ENCODE results near the gene ARSA. TPM values are rescaled to one million over a fixed set of nuclear protein-coding genes. Genes with fewer than 3 reads are reported as not detected.

Gene ARSA
- total and polyA plus RNA-seq, 12 donors = 5.5 to 168 (median 67.5) TPM

- Histone ChIP-seq H3K4me1 (replicated peaks in 1 of 2) (peaks cover 0 to 6% of the 10 kb centered on the region in 2 donors), H3K27me3 (peaks cover 20% of the 10 kb centered on the region), H3K4me3 (no peak overlapping the region), H3K36me3 (replicated peaks in 1 of 2) (no peaks in the 10 kb centered on the region), H3K9me3 (replicated peaks in 1 of 3) (no peaks in the 10 kb centered on the region), H3K27ac (peak overlapping the region in 3 of 5 donors; percentile 19 to 85 (median 63))
- WGBS, 4 donors = 62 to 68% (median 66%) methylated on average over 9 to 10 of the region's 10 CpGs
- intact Hi-C loops (cut with DNase I) = no loop called here
- TF ChIP-seq CTCF (IDR thresholded peaks at IDR 0.05) = no peak
- TF ChIP-seq POLR2A (IDR thresholded peaks at IDR 0.05) = no peak
- peak in 1 of 7 donors; percentile 43 for DNase-seq
Observed at GRCh38 chr22:50670914-50671538, 43.1 kb upstream of the ARSA start.

- intact Hi-C loops (cut with DNase I) = no loop called here
- TF ChIP-seq CTCF (IDR thresholded peaks at IDR 0.05) (no peak), POLR2A (IDR thresholded peaks at IDR 0.05) (no peak)
Observed at GRCh38 chr22:50670513-50670912, 42.6 kb upstream of the ARSA start.

GRCh38 chr22:50665738-50666137 lies 37.8 kb upstream of the ARSA start:
- no peak overlapping the region for H3K27ac ChIP-seq
- peaks cover 11% of the 10 kb centered on the region for H3K27me3 ChIP-seq
- TF ChIP-seq CTCF (IDR thresholded peaks at IDR 0.05) = no peak
- TF ChIP-seq POLR2A (IDR thresholded peaks at IDR 0.05) = no peak
- H3K4me3 ChIP-seq = no peak overlapping the region
- intact Hi-C loops (cut with DNase I) = no loop called here
- H3K36me3 ChIP-seq (replicated peaks in 1 of 2) = no peaks in the 10 kb centered on the region
- no peaks in the 10 kb centered on the region for H3K4me1 ChIP-seq (replicated peaks in 1 of 2)
- no peak for DNase-seq
- H3K9me3 ChIP-seq (replicated peaks in 1 of 3) = no peaks in the 10 kb centered on the region
- WGBS, 4 donors = 46 to 69% (median 59%) methylated on average over 2 of the region's 2 CpGs

More at GRCh38 chr22:50670513-50670912, 42.6 kb upstream of the ARSA start:
- Histone ChIP-seq H3K9me3 (replicated peaks in 1 of 3) (no peaks in the 10 kb centered on the region), H3K27me3 (peaks cover 20% of the 10 kb centered on the region), H3K27ac (peak overlapping the region in 1 of 5 donors; percentile 85), H3K4me1 (replicated peaks in 1 of 2) (peaks cover 0 to 6% of the 10 kb centered on the region in 2 donors), H3K4me3 (no peak overlapping the region), H3K36me3 (replicated peaks in 1 of 2) (no peaks in the 10 kb centered on the region)
- WGBS, 4 donors = 59 to 69% (median 64%) methylated on average over 4 of the region's 4 CpGs
- no peak for DNase-seq

- DNase-seq = no peak
- WGBS, 4 donors = 86 to 89% (median 86%) methylated on average over 12 of the region's 12 CpGs
- intact Hi-C loops (cut with DNase I) = no loop called here
- H3K36me3 ChIP-seq (replicated peaks in 1 of 2) = no peaks in the 10 kb centered on the region
- TF ChIP-seq CTCF (IDR thresholded peaks at IDR 0.05) (no peak), POLR2A (IDR thresholded peaks at IDR 0.05) (no peak)
- no peaks in the 10 kb centered on the region for H3K4me1 ChIP-seq (replicated peaks in 1 of 2)
- H3K27ac ChIP-seq = no peak overlapping the region
- peaks cover 11% of the 10 kb centered on the region for H3K27me3 ChIP-seq
- H3K9me3 ChIP-seq (replicated peaks in 1 of 3) = no peaks in the 10 kb centered on the region
- H3K4me3 ChIP-seq = no peak overlapping the region
Observed at GRCh38 chr22:50665212-50665611, 37.3 kb upstream of the ARSA start.
